ENCODE results near the gene DAGLA. TPM values are rescaled to one million over a fixed set of nuclear protein-coding genes. Genes with fewer than 3 reads are reported as not detected.
A peak's percentile ranks its signal among the peaks of the same experiment; 100 is the strongest.

The DAGLA gene
- total and polyA plus RNA-seq, 2 of the 13 experiments (the other 11 are each of a cell fraction or from before 2014, with no cell fraction given), result 2.6 to 3.9 TPM

DNA sequence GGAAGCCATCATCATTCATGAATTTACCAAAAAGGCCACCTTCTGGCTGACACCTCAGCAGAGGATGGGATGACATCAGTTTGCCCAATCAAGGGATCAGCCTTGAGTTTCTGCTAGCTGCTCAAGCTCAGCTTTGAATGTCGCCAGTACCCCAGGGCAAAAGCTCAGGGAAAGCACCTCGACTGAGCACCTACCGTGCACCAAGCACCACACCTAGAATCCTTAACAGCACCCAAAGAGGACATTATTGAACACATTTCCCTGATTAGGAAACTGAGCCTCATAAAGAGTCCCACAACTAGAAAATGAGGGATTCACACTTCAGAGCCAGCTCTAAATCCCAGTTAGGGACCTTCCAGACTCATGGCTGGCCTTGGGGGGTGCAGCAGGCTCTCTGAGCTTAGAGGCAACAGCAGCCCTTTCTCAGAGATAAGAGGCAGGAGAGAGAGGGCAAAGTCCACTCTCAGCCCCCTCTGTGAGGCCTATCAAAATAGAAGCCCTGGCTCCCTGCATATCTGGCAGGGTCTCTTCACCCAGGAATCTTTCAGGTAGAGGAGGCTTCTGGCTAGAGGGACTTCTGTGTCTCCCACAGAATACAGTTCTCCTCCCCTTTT lies 13.4 kb upstream of the DAGLA start (continued):
- TF ChIP-seq ZNF720 (CRISPR knock-in tag; IDR thresholded peaks at IDR 0.05), result no peak
- TF ChIP-seq TCF12 (IDR thresholded peaks at IDR 0.05), result no peak
- no peak for TF ChIP-seq TCF12 (CRISPR knock-in tag; IDR thresholded peaks at IDR 0.05)
- TF ChIP-seq EP300 (IDR thresholded peaks at IDR 0.05; ENCODE audit: low read depth in 2 of 2, low read length in 2 of 2), result peak in 1 of 2 experiments; percentile 67; a peak in 2 of 4 replicates
- no peak for TF ChIP-seq EP300 (CRISPR knock-in tag; IDR thresholded peaks at IDR 0.05; ENCODE audit: borderline replicate concordance)
- no peak for TF ChIP-seq ZNF614 (CRISPR knock-in tag; IDR thresholded peaks at IDR 0.05; ENCODE audit: borderline replicate concordance)
- 0 out of 2 replicates have a peak, but pooled peaks have one; percentile 50 for TF ChIP-seq ZNF264 (CRISPR knock-in tag; IDR thresholded peaks at IDR 0.05)
- TF ChIP-seq, protein P1, sequence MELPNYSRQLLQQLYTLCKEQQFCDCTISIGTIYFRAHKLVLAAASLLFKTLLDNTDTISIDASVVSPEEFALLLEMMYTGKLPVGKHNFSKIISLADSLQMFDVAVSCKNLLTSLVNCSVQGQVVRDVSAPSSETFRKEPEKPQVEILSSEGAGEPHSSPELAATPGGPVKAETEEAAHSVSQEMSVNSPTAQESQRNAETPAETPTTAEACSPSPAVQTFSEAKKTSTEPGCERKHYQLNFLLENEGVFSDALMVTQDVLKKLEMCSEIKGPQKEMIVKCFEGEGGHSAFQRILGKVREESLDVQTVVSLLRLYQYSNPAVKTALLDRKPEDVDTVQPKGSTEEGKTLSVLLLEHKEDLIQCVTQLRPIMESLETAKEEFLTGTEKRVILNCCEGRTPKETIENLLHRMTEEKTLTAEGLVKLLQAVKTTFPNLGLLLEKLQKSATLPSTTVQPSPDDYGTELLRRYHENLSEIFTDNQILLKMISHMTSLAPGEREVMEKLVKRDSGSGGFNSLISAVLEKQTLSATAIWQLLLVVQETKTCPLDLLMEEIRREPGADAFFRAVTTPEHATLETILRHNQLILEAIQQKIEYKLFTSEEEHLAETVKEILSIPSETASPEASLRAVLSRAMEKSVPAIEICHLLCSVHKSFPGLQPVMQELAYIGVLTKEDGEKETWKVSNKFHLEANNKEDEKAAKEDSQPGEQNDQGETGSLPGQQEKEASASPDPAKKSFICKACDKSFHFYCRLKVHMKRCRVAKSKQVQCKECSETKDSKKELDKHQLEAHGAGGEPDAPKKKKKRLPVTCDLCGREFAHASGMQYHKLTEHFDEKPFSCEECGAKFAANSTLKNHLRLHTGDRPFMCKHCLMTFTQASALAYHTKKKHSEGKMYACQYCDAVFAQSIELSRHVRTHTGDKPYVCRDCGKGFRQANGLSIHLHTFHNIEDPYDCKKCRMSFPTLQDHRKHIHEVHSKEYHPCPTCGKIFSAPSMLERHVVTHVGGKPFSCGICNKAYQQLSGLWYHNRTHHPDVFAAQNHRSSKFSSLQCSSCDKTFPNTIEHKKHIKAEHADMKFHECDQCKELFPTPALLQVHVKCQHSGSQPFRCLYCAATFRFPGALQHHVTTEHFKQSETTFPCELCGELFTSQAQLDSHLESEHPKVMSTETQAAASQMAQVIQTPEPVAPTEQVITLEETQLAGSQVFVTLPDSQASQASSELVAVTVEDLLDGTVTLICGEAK (IDR thresholded peaks at IDR 0.05), result no peak
- TF ChIP-seq, protein P1 (CRISPR knock-in tag; IDR thresholded peaks at IDR 0.05), result no peak
